IMR-90 (cell line): ENCODE measurements around the gene SEMA4D. TPM values are rescaled to one million over a fixed set of nuclear protein-coding genes. Genes with fewer than 3 reads are reported as not detected.

Source experiments
- ATAC-seq: fragments of 200-7000 bp; cut with Tn5 transposase; 2 replicates; pipeline ENCODE4 v1.9.1; 2020; ENCODE audit warnings: low read depth, mild to moderate bottlenecking, moderate library complexity
- BruUV-seq: library from RNA; stranded (reverse); fragments of 400-500 nt; replicated peaks from 2 replicates; lab custom pipeline; 2021; lab: Mats Ljungman, UMichigan
- CTCF ChIA-PET: fragments of 300-600 bp; formaldehyde crosslinking; extraction: SDS; loops from one replicate; lab custom pipeline; 2021; ENCODE audit warnings: antibody characterized with exemption; lab: Yijun Ruan, JAX
- POLR2A ChIA-PET: fragments of 300-600 bp; sonication (Branson Sonifier 250); formaldehyde crosslinking; loops from one replicate; lab custom pipeline; 2022; ENCODE audit warnings: antibody characterized with exemption; ENCODE audit not compliant: unreplicated experiment; lab: Charles Lee
- DNase-seq: peaks from one replicate; pipeline ENCODE4 v3.0.0; 2013
- H2AFZ ChIP-seq: replicated peaks from 2 replicates; pipeline ENCODE3; 2013; ENCODE audit warnings: low read length, mild to moderate bottlenecking; ENCODE audit not compliant: poor library complexity
- H2AK5ac ChIP-seq: 2 replicates; pipeline ENCODE4 v1.6.1; 2013; ENCODE audit warnings: low read depth, low read length, inconsistent platforms
- H2AK9ac ChIP-seq: replicated peaks from 2 replicates; pipeline ENCODE3; 2013; ENCODE audit warnings: mild to moderate bottlenecking, low read depth, low read length, moderate library complexity; ENCODE audit not compliant: poor library complexity
- H2BK120ac ChIP-seq: 2 replicates; pipeline ENCODE4 v1.6.1; 2013; ENCODE audit warnings: low read depth, low read length, inconsistent platforms
- H2BK15ac ChIP-seq: 3 replicates; pipeline ENCODE4 v1.6.1; 2013; ENCODE audit warnings: low read depth, low read length, inconsistent platforms
- H2BK20ac ChIP-seq: 2 replicates; pipeline ENCODE4 v1.6.1; 2013; ENCODE audit warnings: low read depth, mild to moderate bottlenecking, inconsistent platforms, low read length, moderate library complexity
- H2BK5ac ChIP-seq: 2 replicates; pipeline ENCODE4 v1.6.1; 2013; ENCODE audit warnings: mild to moderate bottlenecking, low read depth, low read length, inconsistent platforms; ENCODE audit not compliant: poor library complexity, severe bottlenecking
- H3K14ac ChIP-seq: replicated peaks from 2 replicates; pipeline ENCODE4 v1.6.1; 2013; ENCODE audit warnings: low read depth, low read length, inconsistent platforms
- H3K18ac ChIP-seq: 2 replicates; pipeline ENCODE4 v1.6.1; 2013; ENCODE audit warnings: low read depth, low read length, control low read depth
- H3K23ac ChIP-seq: 2 replicates; pipeline ENCODE4 v1.6.1; 2013; ENCODE audit warnings: low read depth, low read length, inconsistent platforms
- H3K27ac ChIP-seq: 2 replicates; pipeline ENCODE4 v1.5.1; 2013; ENCODE audit warnings: mild to moderate bottlenecking, control low read depth, low read length; ENCODE audit not compliant: insufficient read depth
- H3K27me3 ChIP-seq: 2 replicates; pipeline ENCODE4 v1.6.1; 2013; ENCODE audit warnings: low read length; ENCODE audit not compliant: control insufficient read depth, insufficient read depth
- H3K36me3 ChIP-seq: 2 replicates; pipeline ENCODE4 v1.6.1; 2013; ENCODE audit warnings: low read length, mixed read lengths; ENCODE audit not compliant: control insufficient read depth, insufficient read depth
- H3K4ac ChIP-seq: 2 replicates; pipeline ENCODE4 v1.6.1; 2013; ENCODE audit warnings: low read depth, low read length, inconsistent platforms
- H3K4me1 ChIP-seq: 2 replicates; pipeline ENCODE4 v1.6.1; 2013; ENCODE audit warnings: low read length, mixed read lengths; ENCODE audit not compliant: control insufficient read depth, insufficient read depth
- H3K4me2 ChIP-seq: 2 replicates; pipeline ENCODE4 v1.6.1; 2013; ENCODE audit warnings: low read depth, mild to moderate bottlenecking, control low read depth, low read length, moderate library complexity
- H3K4me3 ChIP-seq: 2 replicates; pipeline ENCODE4 v1.5.1; 2013; ENCODE audit warnings: low read depth, mild to moderate bottlenecking, control low read depth, low read length, moderate library complexity; ENCODE audit not compliant: insufficient read depth
- H3K56ac ChIP-seq: 2 replicates; pipeline ENCODE4 v1.6.1; 2013; ENCODE audit warnings: low read length, inconsistent platforms; ENCODE audit not compliant: insufficient read depth; ENCODE audit errors: extremely low read depth
- H3K79me1 ChIP-seq, 2 experiments: 2 replicates each; pipeline ENCODE4 v1.6.1; 2013; ENCODE audit warnings: low read length in 2 of 2, inconsistent platforms in 1 of 2, low read depth in 1 of 2
- H3K9ac ChIP-seq: 2 replicates; pipeline ENCODE4 v1.6.1; 2013; ENCODE audit warnings: low read depth, low read length, control low read depth
- H3K9me1 ChIP-seq: 2 replicates; pipeline ENCODE4 v1.6.1; 2013; ENCODE audit warnings: low read length, inconsistent platforms; ENCODE audit not compliant: insufficient read depth
- H3K9me3 ChIP-seq: 2 replicates; pipeline ENCODE4 v1.6.1; 2013; ENCODE audit warnings: low read length; ENCODE audit not compliant: control insufficient read depth, insufficient read depth
- H4K20me1 ChIP-seq: 2 replicates; pipeline ENCODE4 v1.6.1; 2013; ENCODE audit warnings: low read length, inconsistent platforms; ENCODE audit not compliant: insufficient read depth
- H4K5ac ChIP-seq: 2 replicates; pipeline ENCODE4 v1.6.1; 2013; ENCODE audit warnings: mild to moderate bottlenecking, low read depth, low read length, control low read depth
- H4K8ac ChIP-seq, 2 experiments: 2 replicates each; pipeline ENCODE4 v1.6.1; 2013; ENCODE audit warnings: low read depth in 2 of 2, low read length in 2 of 2, control low read depth in 1 of 2, inconsistent platforms in 1 of 2
- H4K91ac ChIP-seq: 2 replicates; pipeline ENCODE4 v1.6.1; 2013; ENCODE audit warnings: low read depth, low read length, inconsistent platforms; ENCODE audit not compliant: insufficient read depth
- CTCF ChIP-seq: conservative IDR thresholded peaks from 2 replicates; pipeline ENCODE4 v1.5.1; 2012; ENCODE audit warnings: mild to moderate bottlenecking, low read depth, low read length, improper control_type of control experiment
- FOS ChIP-seq: fragments of 150-350 bp; IDR thresholded peaks from 2 replicates; pipeline ENCODE4 v1.6.1; 2016; ENCODE audit warnings: low read depth, low read length
- WGBS, 2 experiments: methylation state at CpG; one replicate each; pipeline versions ENCODE4 v1.1.5 to v1.1.7; 2013; ENCODE audit warnings: missing lambda C conversion rate in 2 of 2; ENCODE audit not compliant: insufficient read length in 1 of 2; ENCODE audit errors: extremely low coverage in 2 of 2; 5-methylcytosine and 5-hydroxymethylcytosine counted together
- dilution Hi-C: fragments of 300-500 bp; cut with HindIII; formaldehyde crosslinking; loops from one replicate; pipeline ENCODE4 v1.14.3; 2018; ENCODE audit warnings: low sequenced_read_pairs; ENCODE audit not compliant: unreplicated experiment
- in situ Hi-C: fragments of 300-500 bp; cut with MboI; formaldehyde crosslinking; loops from 3 replicates; pipeline ENCODE4 v1.14.3; 2019; ENCODE audit warnings: low sequenced_read_pairs, inconsistent platforms, mixed read lengths
- intact Hi-C: fragments of 100-400 bp; cut with micrococcal nuclease; formaldehyde crosslinking; loops from 2 replicates; pipeline ENCODE4 v1.10.0; 2022
- polyA plus RNA-seq, 3 experiments: library from polyadenylated mRNA; depleted of rRNA; stranded (reverse); fragments of >200 nt; gene quantifications; 2 replicates each; pipeline ENCODE4 v1.2.3, GENCODE V29; 2012; ENCODE audit warnings: low replicate concordance in 1 of 3
- total RNA-seq: library from RNA; depleted of rRNA; stranded (reverse); fragments of >200 nt; gene quantifications from 2 replicates; pipeline ENCODE4 v1.2.3, GENCODE V29; 2012

SEMA4D gene
- total and polyA plus RNA-seq, 2 of the 4 experiments (the other 2 are of a cell fraction) = 0.90 to 1.5 TPM

GRCh38 chr9:89515416-89515815 is 17.5 kb upstream of the SEMA4D start:
- Histone ChIP-seq H3K23ac (no peak overlapping the region), H2AK9ac (no peak overlapping the region), H2BK15ac (no peak overlapping the region), H3K9ac (no peak overlapping the region), H2BK20ac (no peak overlapping the region), H3K9me3 (no peaks in the 10 kb centered on the region), H3K27ac (no peak overlapping the region), H3K4me3 (no peak overlapping the region), H3K4ac (no peak overlapping the region), H2BK120ac (no peak overlapping the region), H4K20me1 (no peaks in the 10 kb centered on the region; the same call in 1 of the 2 replicates), H3K4me2 (no peak overlapping the region), H4K8ac (no peak overlapping the region), H3K9me1 (no peaks in the 10 kb centered on the region), H2BK5ac (no peak overlapping the region), H3K18ac (no peak overlapping the region), H3K14ac (no peak overlapping the region), H3K56ac (no peak overlapping the region), H3K27me3 (peaks cover 21% of the 10 kb centered on the region), H4K91ac (no peak overlapping the region), H2AK5ac (no peak overlapping the region), H3K4me1 (no peaks in the 10 kb centered on the region; the same call in 1 of the 2 replicates), H3K79me1 (no peaks in the 10 kb centered on the region), H2AFZ (no peak overlapping the region), H3K36me3 (no peaks in the 10 kb centered on the region), H4K5ac (no peak overlapping the region)
- in situ Hi-C loops = no loop called here
- no TSS peak for BruUV-seq
- dilution Hi-C loops = no loop called here
- TF ChIP-seq CTCF (no peak), FOS (no peak)
- ATAC-seq = no peak
- ChIA-PET CTCF (no interaction called here), POLR2A (no interaction called here)
- intact Hi-C loops = no loop called here
- no peak for DNase-seq
- WGBS, 2 experiments = 40% methylated on average over 1 of the region's 6 CpGs; no CpG with 5 or more reads in 1 of the 2 experiments
